Measurements from ENCODE around the gene KRT13.

GRCh38 chr17:41466988-41467387, 38.4 kb downstream of the KRT13 start, which contains the start of gene KRT32:
- TF ChIP-seq CTCF (conservative IDR thresholded peaks at IDR 0.05 in 1 of 2, IDR thresholded peaks at IDR 0.05 in 1 of 2; ENCODE audit: low read depth in 1 of 2, low read length in 2 of 2): no peak
- TF ChIP-seq EZH2 (IDR thresholded peaks at IDR 0.05; ENCODE audit: low read length, missing control alignments): no peak

Measured in fibroblast of lung (primary cell).